IMR-90 (cell line): ENCODE data around the gene TMEM63C. TPM values are rescaled to one million over a fixed set of nuclear protein-coding genes. Genes with fewer than 3 reads are reported as not detected.

ENCODE experiments used
- ATAC-seq: fragments of 200-7000 bp; cut with Tn5 transposase; 2 replicates; pipeline ENCODE4 v1.9.1; 2020; ENCODE audit warnings: low read depth, mild to moderate bottlenecking, moderate library complexity
- BruUV-seq: library from RNA; stranded (reverse); fragments of 400-500 nt; replicated peaks from 2 replicates; lab custom pipeline; 2021; lab: Mats Ljungman, UMichigan
- CTCF ChIA-PET: fragments of 300-600 bp; formaldehyde crosslinking; extraction: SDS; loops from one replicate; lab custom pipeline; 2021; ENCODE audit warnings: antibody characterized with exemption; lab: Yijun Ruan, JAX
- POLR2A ChIA-PET: fragments of 300-600 bp; sonication (Branson Sonifier 250); formaldehyde crosslinking; loops from one replicate; lab custom pipeline; 2022; ENCODE audit warnings: antibody characterized with exemption; ENCODE audit not compliant: unreplicated experiment; lab: Charles Lee
- DNase-seq: peaks from one replicate; pipeline ENCODE4 v3.0.0; 2013
- H2AFZ ChIP-seq: replicated peaks from 2 replicates; pipeline ENCODE3; 2013; ENCODE audit warnings: low read length, mild to moderate bottlenecking; ENCODE audit not compliant: poor library complexity
- H2AK5ac ChIP-seq: 2 replicates; pipeline ENCODE4 v1.6.1; 2013; ENCODE audit warnings: low read depth, low read length, inconsistent platforms
- H2AK9ac ChIP-seq: replicated peaks from 2 replicates; pipeline ENCODE3; 2013; ENCODE audit warnings: mild to moderate bottlenecking, low read depth, low read length, moderate library complexity; ENCODE audit not compliant: poor library complexity
- H2BK120ac ChIP-seq: 2 replicates; pipeline ENCODE4 v1.6.1; 2013; ENCODE audit warnings: low read depth, low read length, inconsistent platforms
- H2BK15ac ChIP-seq: 3 replicates; pipeline ENCODE4 v1.6.1; 2013; ENCODE audit warnings: low read depth, low read length, inconsistent platforms
- H2BK20ac ChIP-seq: 2 replicates; pipeline ENCODE4 v1.6.1; 2013; ENCODE audit warnings: low read depth, mild to moderate bottlenecking, inconsistent platforms, low read length, moderate library complexity
- H2BK5ac ChIP-seq: 2 replicates; pipeline ENCODE4 v1.6.1; 2013; ENCODE audit warnings: mild to moderate bottlenecking, low read depth, low read length, inconsistent platforms; ENCODE audit not compliant: poor library complexity, severe bottlenecking
- H3K14ac ChIP-seq: replicated peaks from 2 replicates; pipeline ENCODE4 v1.6.1; 2013; ENCODE audit warnings: low read depth, low read length, inconsistent platforms
- H3K18ac ChIP-seq: 2 replicates; pipeline ENCODE4 v1.6.1; 2013; ENCODE audit warnings: low read depth, low read length, control low read depth
- H3K23ac ChIP-seq: 2 replicates; pipeline ENCODE4 v1.6.1; 2013; ENCODE audit warnings: low read depth, low read length, inconsistent platforms
- H3K27ac ChIP-seq: 2 replicates; pipeline ENCODE4 v1.5.1; 2013; ENCODE audit warnings: mild to moderate bottlenecking, control low read depth, low read length; ENCODE audit not compliant: insufficient read depth
- H3K27me3 ChIP-seq: 2 replicates; pipeline ENCODE4 v1.6.1; 2013; ENCODE audit warnings: low read length; ENCODE audit not compliant: control insufficient read depth, insufficient read depth
- H3K36me3 ChIP-seq: 2 replicates; pipeline ENCODE4 v1.6.1; 2013; ENCODE audit warnings: low read length, mixed read lengths; ENCODE audit not compliant: control insufficient read depth, insufficient read depth
- H3K4ac ChIP-seq: 2 replicates; pipeline ENCODE4 v1.6.1; 2013; ENCODE audit warnings: low read depth, low read length, inconsistent platforms
- H3K4me1 ChIP-seq: 2 replicates; pipeline ENCODE4 v1.6.1; 2013; ENCODE audit warnings: low read length, mixed read lengths; ENCODE audit not compliant: control insufficient read depth, insufficient read depth
- H3K4me2 ChIP-seq: 2 replicates; pipeline ENCODE4 v1.6.1; 2013; ENCODE audit warnings: low read depth, mild to moderate bottlenecking, control low read depth, low read length, moderate library complexity
- H3K4me3 ChIP-seq: 2 replicates; pipeline ENCODE4 v1.5.1; 2013; ENCODE audit warnings: low read depth, mild to moderate bottlenecking, control low read depth, low read length, moderate library complexity; ENCODE audit not compliant: insufficient read depth
- H3K56ac ChIP-seq: 2 replicates; pipeline ENCODE4 v1.6.1; 2013; ENCODE audit warnings: low read length, inconsistent platforms; ENCODE audit not compliant: insufficient read depth; ENCODE audit errors: extremely low read depth
- H3K79me1 ChIP-seq, 2 experiments: 2 replicates each; pipeline ENCODE4 v1.6.1; 2013; ENCODE audit warnings: low read length in 2 of 2, inconsistent platforms in 1 of 2, low read depth in 1 of 2
- H3K9ac ChIP-seq: 2 replicates; pipeline ENCODE4 v1.6.1; 2013; ENCODE audit warnings: low read depth, low read length, control low read depth
- H3K9me1 ChIP-seq: 2 replicates; pipeline ENCODE4 v1.6.1; 2013; ENCODE audit warnings: low read length, inconsistent platforms; ENCODE audit not compliant: insufficient read depth
- H3K9me3 ChIP-seq: 2 replicates; pipeline ENCODE4 v1.6.1; 2013; ENCODE audit warnings: low read length; ENCODE audit not compliant: control insufficient read depth, insufficient read depth
- H4K20me1 ChIP-seq: 2 replicates; pipeline ENCODE4 v1.6.1; 2013; ENCODE audit warnings: low read length, inconsistent platforms; ENCODE audit not compliant: insufficient read depth
- H4K5ac ChIP-seq: 2 replicates; pipeline ENCODE4 v1.6.1; 2013; ENCODE audit warnings: mild to moderate bottlenecking, low read depth, low read length, control low read depth
- H4K8ac ChIP-seq, 2 experiments: 2 replicates each; pipeline ENCODE4 v1.6.1; 2013; ENCODE audit warnings: low read depth in 2 of 2, low read length in 2 of 2, control low read depth in 1 of 2, inconsistent platforms in 1 of 2
- H4K91ac ChIP-seq: 2 replicates; pipeline ENCODE4 v1.6.1; 2013; ENCODE audit warnings: low read depth, low read length, inconsistent platforms; ENCODE audit not compliant: insufficient read depth
- BHLHE40 ChIP-seq: fragments of 150-350 bp; IDR thresholded peaks from 2 replicates; pipeline ENCODE4 v1.6.1; 2016; ENCODE audit warnings: mild to moderate bottlenecking, low read depth, low read length
- CEBPB ChIP-seq: IDR thresholded peaks from 2 replicates; pipeline ENCODE4 v1.6.1; 2012; ENCODE audit warnings: low read depth, low read length, improper control_type of control experiment
- CTCF ChIP-seq: conservative IDR thresholded peaks from 2 replicates; pipeline ENCODE4 v1.5.1; 2012; ENCODE audit warnings: mild to moderate bottlenecking, low read depth, low read length, improper control_type of control experiment
- FOS ChIP-seq: fragments of 150-350 bp; IDR thresholded peaks from 2 replicates; pipeline ENCODE4 v1.6.1; 2016; ENCODE audit warnings: low read depth, low read length
- MAFK ChIP-seq: IDR thresholded peaks from 2 replicates; pipeline ENCODE4 v1.6.1; 2012; ENCODE audit warnings: low read depth, low read length, improper control_type of control experiment
- MAZ ChIP-seq: IDR thresholded peaks from 2 replicates; pipeline ENCODE4 v1.6.1; 2012; ENCODE audit warnings: low read depth, mild to moderate bottlenecking, low read length, improper control_type of control experiment, moderate library complexity, borderline replicate concordance
- MXI1 ChIP-seq: IDR thresholded peaks from 2 replicates; pipeline ENCODE4 v1.6.1; 2012; ENCODE audit warnings: low read depth, mild to moderate bottlenecking, low read length, moderate library complexity, borderline replicate concordance
- POLR2A ChIP-seq: IDR thresholded peaks from 2 replicates; pipeline ENCODE4 v1.6.1; 2012; ENCODE audit warnings: mild to moderate bottlenecking, low read depth, low read length
- RAD21 ChIP-seq: IDR thresholded peaks from 2 replicates; pipeline ENCODE4 v1.6.1; 2012; ENCODE audit warnings: low read length, improper control_type of control experiment
- RCOR1 ChIP-seq: IDR thresholded peaks from 2 replicates; pipeline ENCODE4 v1.6.1; 2012; ENCODE audit warnings: mild to moderate bottlenecking, low read length, improper control_type of control experiment; ENCODE audit not compliant: insufficient replicate concordance
- WGBS, 2 experiments: methylation state at CpG; one replicate each; pipeline versions ENCODE4 v1.1.5 to v1.1.7; 2013; ENCODE audit warnings: missing lambda C conversion rate in 2 of 2; ENCODE audit not compliant: insufficient read length in 1 of 2; ENCODE audit errors: extremely low coverage in 2 of 2; 5-methylcytosine and 5-hydroxymethylcytosine counted together
- dilution Hi-C: fragments of 300-500 bp; cut with HindIII; formaldehyde crosslinking; loops from one replicate; pipeline ENCODE4 v1.14.3; 2018; ENCODE audit warnings: low sequenced_read_pairs; ENCODE audit not compliant: unreplicated experiment
- in situ Hi-C: fragments of 300-500 bp; cut with MboI; formaldehyde crosslinking; loops from 3 replicates; pipeline ENCODE4 v1.14.3; 2019; ENCODE audit warnings: low sequenced_read_pairs, inconsistent platforms, mixed read lengths
- intact Hi-C: fragments of 100-400 bp; cut with micrococcal nuclease; formaldehyde crosslinking; loops from 2 replicates; pipeline ENCODE4 v1.10.0; 2022
- polyA plus RNA-seq, 3 experiments: library from polyadenylated mRNA; depleted of rRNA; stranded (reverse); fragments of >200 nt; gene quantifications; 2 replicates each; pipeline ENCODE4 v1.2.3, GENCODE V29; 2012; ENCODE audit warnings: low replicate concordance in 1 of 3
- total RNA-seq: library from RNA; depleted of rRNA; stranded (reverse); fragments of >200 nt; gene quantifications from 2 replicates; pipeline ENCODE4 v1.2.3, GENCODE V29; 2012
- TF ChIP-seq, protein P1 (sequence below): fragments of 150-350 bp; IDR thresholded peaks from 2 replicates; pipeline ENCODE4 v1.6.1; 2016; ENCODE audit warnings: low read depth, mild to moderate bottlenecking, low read length, moderate library complexity, borderline replicate concordance
- TF ChIP-seq, protein P2 (sequence below): fragments of 150-350 bp; IDR thresholded peaks from 2 replicates; pipeline ENCODE4 v1.6.1; 2017; ENCODE audit warnings: mild to moderate bottlenecking, antibody characterized with exemption, low read length, low read depth

Gene TMEM63C
- total and polyA plus RNA-seq, 2 of the 4 experiments (the other 2 are of a cell fraction), result under 0.01 TPM; not detected in 1

- CTCF ChIA-PET, result no interaction called here
- POLR2A ChIA-PET, result no interaction called here
These were observed 98.1 kb downstream of the TMEM63C start for GRCh38 chr14:77279719-77280118.

More at GRCh38 chr14:77279719-77280118, 98.1 kb downstream of the TMEM63C start:
- peaks cover 21% of the 10 kb centered on the region for H3K36me3 ChIP-seq
- TF ChIP-seq, protein P1, sequence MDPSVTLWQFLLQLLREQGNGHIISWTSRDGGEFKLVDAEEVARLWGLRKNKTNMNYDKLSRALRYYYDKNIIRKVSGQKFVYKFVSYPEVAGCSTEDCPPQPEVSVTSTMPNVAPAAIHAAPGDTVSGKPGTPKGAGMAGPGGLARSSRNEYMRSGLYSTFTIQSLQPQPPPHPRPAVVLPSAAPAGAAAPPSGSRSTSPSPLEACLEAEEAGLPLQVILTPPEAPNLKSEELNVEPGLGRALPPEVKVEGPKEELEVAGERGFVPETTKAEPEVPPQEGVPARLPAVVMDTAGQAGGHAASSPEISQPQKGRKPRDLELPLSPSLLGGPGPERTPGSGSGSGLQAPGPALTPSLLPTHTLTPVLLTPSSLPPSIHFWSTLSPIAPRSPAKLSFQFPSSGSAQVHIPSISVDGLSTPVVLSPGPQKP, result no peak
- no peak for TF ChIP-seq FOS
- no peak for TF ChIP-seq RCOR1
- TF ChIP-seq MAFK, result no peak
- TF ChIP-seq BHLHE40, result no peak
- TF ChIP-seq MAZ, result no peak
- no peak for TF ChIP-seq CTCF
- no peak for TF ChIP-seq RAD21
- no peak for TF ChIP-seq MXI1
- no peak for TF ChIP-seq CEBPB
- no peak for TF ChIP-seq POLR2A
- TF ChIP-seq, protein P2, sequence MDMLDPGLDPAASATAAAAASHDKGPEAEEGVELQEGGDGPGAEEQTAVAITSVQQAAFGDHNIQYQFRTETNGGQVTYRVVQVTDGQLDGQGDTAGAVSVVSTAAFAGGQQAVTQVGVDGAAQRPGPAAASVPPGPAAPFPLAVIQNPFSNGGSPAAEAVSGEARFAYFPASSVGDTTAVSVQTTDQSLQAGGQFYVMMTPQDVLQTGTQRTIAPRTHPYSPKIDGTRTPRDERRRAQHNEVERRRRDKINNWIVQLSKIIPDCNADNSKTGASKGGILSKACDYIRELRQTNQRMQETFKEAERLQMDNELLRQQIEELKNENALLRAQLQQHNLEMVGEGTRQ, result no peak
- dilution Hi-C loops (no loop called here), intact Hi-C loops (no loop called here), in situ Hi-C loops (no loop called here)
- no peaks in the 10 kb centered on the region for H3K79me1 ChIP-seq
- no peak overlapping the region for H2AK9ac ChIP-seq
- BruUV-seq, result no TSS peak
- no peak overlapping the region for H2BK5ac ChIP-seq
- H4K91ac ChIP-seq, result no peak overlapping the region
- DNase-seq (no peak), ATAC-seq (no peak)
- H3K23ac ChIP-seq, result no peak overlapping the region
- H3K4me2 ChIP-seq, result no peak overlapping the region
- H2BK120ac ChIP-seq, result no peak overlapping the region
- H2AFZ ChIP-seq, result no peak overlapping the region
- H2AK5ac ChIP-seq, result no peak overlapping the region
- no peak overlapping the region for H4K5ac ChIP-seq
- H3K4me1 ChIP-seq, result no peaks in the 10 kb centered on the region
- H3K9ac ChIP-seq, result no peak overlapping the region
- H3K4ac ChIP-seq, result no peak overlapping the region
- no peak overlapping the region for H2BK20ac ChIP-seq
- H3K9me3 ChIP-seq, result no peaks in the 10 kb centered on the region
- no peak overlapping the region for H3K14ac ChIP-seq
- 73% methylated on average over 2 of the region's 13 CpGs; no CpG with 5 or more reads in 1 of the 2 experiments for WGBS, 2 experiments
- no peak overlapping the region for H3K18ac ChIP-seq
- no peak overlapping the region for H2BK15ac ChIP-seq
- no peak overlapping the region for H4K8ac ChIP-seq
- no peaks in the 10 kb centered on the region for H3K27me3 ChIP-seq
- no peak overlapping the region for H3K56ac ChIP-seq
- no peaks in the 10 kb centered on the region for H3K9me1 ChIP-seq
- no peak overlapping the region for H3K27ac ChIP-seq
- no peak overlapping the region for H3K4me3 ChIP-seq
- H4K20me1 ChIP-seq, result no peaks in the 10 kb centered on the region
